ENCODE measurements around the gene TBC1D2. TPM values are rescaled to one million over a fixed set of nuclear protein-coding genes. Genes with fewer than 3 reads are reported as not detected.

TBC1D2 gene
- total and polyA plus RNA-seq, 2 of the 13 experiments (the other 11 are each of a cell fraction or from before 2014, with no cell fraction given): 2.0 to 2.8 TPM

DNA sequence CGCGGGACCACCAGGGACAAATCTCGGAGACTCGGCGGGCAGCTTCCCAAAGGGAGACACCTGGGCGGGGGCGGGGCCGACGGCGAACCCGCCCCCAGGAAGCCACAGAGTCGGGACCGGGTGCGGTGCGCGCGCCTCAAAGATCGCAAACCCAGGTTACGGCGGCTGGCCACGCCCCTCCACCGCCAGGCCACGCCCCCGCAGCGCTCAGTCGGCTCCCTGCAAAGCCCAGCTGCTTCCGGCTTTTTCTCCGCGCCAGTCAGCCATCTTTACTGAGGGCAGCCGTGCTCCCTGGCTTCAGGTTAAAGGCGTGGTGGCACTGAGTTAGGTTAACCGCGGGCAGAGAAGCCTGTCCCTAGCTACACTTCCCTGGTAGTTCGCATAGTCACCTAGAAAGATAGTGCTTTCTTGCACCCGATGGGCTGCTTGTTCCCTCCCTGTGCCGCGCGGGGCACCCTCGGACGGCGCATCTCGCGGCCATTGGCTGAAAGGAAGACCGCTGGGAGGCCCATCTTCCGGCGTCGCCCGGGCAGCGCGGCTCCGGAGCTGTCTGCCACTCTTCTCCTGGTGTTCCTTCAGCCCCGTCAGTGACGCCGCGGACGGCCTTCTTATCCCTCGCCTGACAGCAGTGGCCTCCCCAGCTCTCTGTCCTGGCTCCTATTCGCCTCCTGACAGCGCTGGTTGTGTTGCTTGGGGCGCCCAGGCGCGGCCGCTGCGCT is at the start of gene TBC1D2 (continued):
- TF ChIP-seq, protein P1, sequence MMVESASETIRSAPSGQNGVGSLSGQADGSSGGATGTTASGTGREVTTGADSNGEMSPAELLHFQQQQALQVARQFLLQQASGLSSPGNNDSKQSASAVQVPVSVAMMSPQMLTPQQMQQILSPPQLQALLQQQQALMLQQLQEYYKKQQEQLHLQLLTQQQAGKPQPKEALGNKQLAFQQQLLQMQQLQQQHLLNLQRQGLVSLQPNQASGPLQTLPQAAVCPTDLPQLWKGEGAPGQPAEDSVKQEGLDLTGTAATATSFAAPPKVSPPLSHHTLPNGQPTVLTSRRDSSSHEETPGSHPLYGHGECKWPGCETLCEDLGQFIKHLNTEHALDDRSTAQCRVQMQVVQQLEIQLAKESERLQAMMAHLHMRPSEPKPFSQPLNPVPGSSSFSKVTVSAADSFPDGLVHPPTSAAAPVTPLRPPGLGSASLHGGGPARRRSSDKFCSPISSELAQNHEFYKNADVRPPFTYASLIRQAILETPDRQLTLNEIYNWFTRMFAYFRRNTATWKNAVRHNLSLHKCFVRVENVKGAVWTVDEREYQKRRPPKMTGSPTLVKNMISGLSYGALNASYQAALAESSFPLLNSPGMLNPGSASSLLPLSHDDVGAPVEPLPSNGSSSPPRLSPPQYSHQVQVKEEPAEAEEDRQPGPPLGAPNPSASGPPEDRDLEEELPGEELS (CRISPR knock-in tag; IDR thresholded peaks at IDR 0.05): peak; percentile 12; the same call in 1 of the 2 replicates
- TF ChIP-seq, protein P2, sequence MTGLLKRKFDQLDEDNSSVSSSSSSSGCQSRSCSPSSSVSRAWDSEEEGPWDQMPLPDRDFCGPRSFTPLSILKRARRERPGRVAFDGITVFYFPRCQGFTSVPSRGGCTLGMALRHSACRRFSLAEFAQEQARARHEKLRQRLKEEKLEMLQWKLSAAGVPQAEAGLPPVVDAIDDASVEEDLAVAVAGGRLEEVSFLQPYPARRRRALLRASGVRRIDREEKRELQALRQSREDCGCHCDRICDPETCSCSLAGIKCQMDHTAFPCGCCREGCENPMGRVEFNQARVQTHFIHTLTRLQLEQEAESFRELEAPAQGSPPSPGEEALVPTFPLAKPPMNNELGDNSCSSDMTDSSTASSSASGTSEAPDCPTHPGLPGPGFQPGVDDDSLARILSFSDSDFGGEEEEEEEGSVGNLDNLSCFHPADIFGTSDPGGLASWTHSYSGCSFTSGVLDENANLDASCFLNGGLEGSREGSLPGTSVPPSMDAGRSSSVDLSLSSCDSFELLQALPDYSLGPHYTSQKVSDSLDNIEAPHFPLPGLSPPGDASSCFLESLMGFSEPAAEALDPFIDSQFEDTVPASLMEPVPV (CRISPR knock-in tag; IDR thresholded peaks at IDR 0.05): peak; percentile 19; the same call in 1 of the 2 replicates
- TF ChIP-seq ZNF850 (CRISPR knock-in tag; conservative IDR thresholded peaks at IDR 0.05): no peak
- TF ChIP-seq HNRNPK (IDR thresholded peaks at IDR 0.05; ENCODE audit: low read depth, low read length, poor library complexity, severe bottlenecking): no peak
- TF ChIP-seq JARID2 (CRISPR knock-in tag; IDR thresholded peaks at IDR 0.05; ENCODE audit: insufficient replicate concordance): no peak
- TF ChIP-seq ZNF354B (CRISPR knock-in tag; IDR thresholded peaks at IDR 0.05): no peak
- TF ChIP-seq AGO1 (IDR thresholded peaks at IDR 0.05; ENCODE audit: low read depth, low read length, poor library complexity, severe bottlenecking): no peak
- no peak for TF ChIP-seq ZNF136 (CRISPR knock-in tag; IDR thresholded peaks at IDR 0.05; ENCODE audit: low read depth)
- no peak for TF ChIP-seq BHLHE40 (IDR thresholded peaks at IDR 0.05; ENCODE audit: low read length)
- TF ChIP-seq SSRP1 (CRISPR knock-in tag; IDR thresholded peaks at IDR 0.05): no peak
- TF ChIP-seq FOXK1 (CRISPR knock-in tag; IDR thresholded peaks at IDR 0.05; ENCODE audit: borderline replicate concordance, low read depth): peak; percentile 39; the same call in 1 of the 2 replicates
- TF ChIP-seq, protein P3, sequence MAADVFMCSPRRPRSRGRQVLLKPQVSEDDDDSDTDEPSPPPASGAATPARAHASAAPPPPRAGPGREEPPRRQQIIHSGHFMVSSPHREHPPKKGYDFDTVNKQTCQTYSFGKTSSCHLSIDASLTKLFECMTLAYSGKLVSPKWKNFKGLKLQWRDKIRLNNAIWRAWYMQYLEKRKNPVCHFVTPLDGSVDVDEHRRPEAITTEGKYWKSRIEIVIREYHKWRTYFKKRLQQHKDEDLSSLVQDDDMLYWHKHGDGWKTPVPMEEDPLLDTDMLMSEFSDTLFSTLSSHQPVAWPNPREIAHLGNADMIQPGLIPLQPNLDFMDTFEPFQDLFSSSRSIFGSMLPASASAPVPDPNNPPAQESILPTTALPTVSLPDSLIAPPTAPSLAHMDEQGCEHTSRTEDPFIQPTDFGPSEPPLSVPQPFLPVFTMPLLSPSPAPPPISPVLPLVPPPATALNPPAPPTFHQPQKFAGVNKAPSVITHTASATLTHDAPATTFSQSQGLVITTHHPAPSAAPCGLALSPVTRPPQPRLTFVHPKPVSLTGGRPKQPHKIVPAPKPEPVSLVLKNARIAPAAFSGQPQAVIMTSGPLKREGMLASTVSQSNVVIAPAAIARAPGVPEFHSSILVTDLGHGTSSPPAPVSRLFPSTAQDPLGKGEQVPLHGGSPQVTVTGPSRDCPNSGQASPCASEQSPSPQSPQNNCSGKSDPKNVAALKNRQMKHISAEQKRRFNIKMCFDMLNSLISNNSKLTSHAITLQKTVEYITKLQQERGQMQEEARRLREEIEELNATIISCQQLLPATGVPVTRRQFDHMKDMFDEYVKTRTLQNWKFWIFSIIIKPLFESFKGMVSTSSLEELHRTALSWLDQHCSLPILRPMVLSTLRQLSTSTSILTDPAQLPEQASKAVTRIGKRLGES (CRISPR knock-in tag; IDR thresholded peaks at IDR 0.05; ENCODE audit: borderline replicate concordance): peak; percentile 76; the same call in 1 of the 2 replicates
- peak; percentile 79; the same call in 1 of the 2 replicates for TF ChIP-seq IRF2 (CRISPR knock-in tag; IDR thresholded peaks at IDR 0.05)
- peak; percentile 80 for TF ChIP-seq PHF21A (CRISPR knock-in tag; IDR thresholded peaks at IDR 0.05)
- TF ChIP-seq ZNF839 (CRISPR knock-in tag; IDR thresholded peaks at IDR 0.05; ENCODE audit: borderline replicate concordance): peak; percentile 81; the same call in 1 of the 2 replicates
- TF ChIP-seq SRSF1 (optimal IDR thresholded peaks at IDR 0.05; ENCODE audit: low read depth, low read length): no peak
- TF ChIP-seq, protein P4, sequence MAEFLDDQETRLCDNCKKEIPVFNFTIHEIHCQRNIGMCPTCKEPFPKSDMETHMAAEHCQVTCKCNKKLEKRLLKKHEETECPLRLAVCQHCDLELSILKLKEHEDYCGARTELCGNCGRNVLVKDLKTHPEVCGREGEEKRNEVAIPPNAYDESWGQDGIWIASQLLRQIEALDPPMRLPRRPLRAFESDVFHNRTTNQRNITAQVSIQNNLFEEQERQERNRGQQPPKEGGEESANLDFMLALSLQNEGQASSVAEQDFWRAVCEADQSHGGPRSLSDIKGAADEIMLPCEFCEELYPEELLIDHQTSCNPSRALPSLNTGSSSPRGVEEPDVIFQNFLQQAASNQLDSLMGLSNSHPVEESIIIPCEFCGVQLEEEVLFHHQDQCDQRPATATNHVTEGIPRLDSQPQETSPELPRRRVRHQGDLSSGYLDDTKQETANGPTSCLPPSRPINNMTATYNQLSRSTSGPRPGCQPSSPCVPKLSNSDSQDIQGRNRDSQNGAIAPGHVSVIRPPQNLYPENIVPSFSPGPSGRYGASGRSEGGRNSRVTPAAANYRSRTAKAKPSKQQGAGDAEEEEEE (CRISPR knock-in tag; IDR thresholded peaks at IDR 0.05; ENCODE audit: borderline replicate concordance): no peak
- TF ChIP-seq FOXC1 (CRISPR knock-in tag; IDR thresholded peaks at IDR 0.05; ENCODE audit: borderline replicate concordance): no peak
- no peak for TF ChIP-seq ZFP36 (IDR thresholded peaks at IDR 0.05; ENCODE audit: borderline replicate concordance, low read depth, low read length, partially characterized antibody)
- TF ChIP-seq ZNF343 (CRISPR knock-in tag; IDR thresholded peaks at IDR 0.05): no peak
- no peak for TF ChIP-seq GTF2F1 (IDR thresholded peaks at IDR 0.05; ENCODE audit: low read length)

Measured in HepG2 (cell line).